ENCODE data around the gene INPP5K. TPM values are rescaled to one million over a fixed set of nuclear protein-coding genes. Genes with fewer than 3 reads are reported as not detected.
"Not testable (repeated sequence)": the region's sequence is repeated elsewhere in the genome, so short reads cannot be mapped to it uniquely, and the experiment has no call there.

Gene INPP5K
- total and polyA plus RNA-seq, 10 of the 15 experiments (the other 5 are each of a cell fraction or from before 2014, with no cell fraction given), result 0.58 to 41.2 (median 23.3) TPM

- Histone ChIP-seq H3K79me2 (ENCODE audit: control insufficient read depth, insufficient read depth, low read length) (peaks cover 36% of the 10 kb centered on the region), H3K4me2 (ENCODE audit: control insufficient read depth, insufficient read depth) (peak overlapping the region; percentile 72), H3K4me1 (ENCODE audit: control insufficient read depth, insufficient read depth, low read length) (peaks cover 20% of the 10 kb centered on the region)
- CTCF ChIA-PET; H2AFZ ChIP-seq (ENCODE audit: control insufficient read depth, low read depth, low read length); H4K20me1 ChIP-seq (ENCODE audit: control insufficient read depth, insufficient read depth); H3K4me3 ChIP-seq; H3K9me3 ChIP-seq (replicated peaks; ENCODE audit: control insufficient read depth, insufficient read depth, low read length); DNase-seq (ENCODE audit: low read depth, low spot score); H3K36me3 ChIP-seq (ENCODE audit: control insufficient read depth in 2 of 2, insufficient read depth in 2 of 2, low read length in 1 of 2); H3K9ac ChIP-seq (ENCODE audit: control insufficient read depth, insufficient read depth, low read length); FAIRE-seq; ATAC-seq; SMC1A ChIA-PET (ENCODE audit: uncharacterized antibody, unreplicated experiment); in situ Hi-C loops (cut with MboI); H3K27me3 ChIP-seq (replicated peaks in 1 of 2; ENCODE audit: control insufficient read depth in 2 of 2, insufficient read depth in 2 of 2, low read length in 1 of 2); BruUV-seq (replicated peaks); H3K27ac ChIP-seq (ENCODE audit: control insufficient read depth, insufficient read depth): not testable (repeated sequence)
- TF ChIP-seq MLLT1 (IDR thresholded peaks at IDR 0.05), result 0 out of 2 replicates have a peak, but pooled peaks have one; percentile 9
- intact Hi-C loops (cut with micrococcal nuclease; ENCODE audit: unreplicated experiment), result loop anchor here (5.0 kb wide), 1 partner anchor 154 kb away; no protein-coding TSS in a partner anchor
- 28% methylated on average over 9 of the region's 15 CpGs for WGBS (ENCODE audit: insufficient coverage, insufficient replicate concordance, low lambda C conversion rate, missing lambda C conversion rate)
- RAD21 ChIA-PET (ENCODE audit: unreplicated experiment), result interaction anchor here (0.6 kb wide), 1 partner anchor 68 kb away, joined by 3 read pairs; no protein-coding TSS in a partner anchor
- POLR2A ChIA-PET, result interaction anchor here (0.7 kb wide), 1 partner anchor 130 kb away, joined by 5 read pairs; no protein-coding TSS in a partner anchor
Measured at GRCh38 chr17:1563471-1563785, 47.0 kb upstream of the INPP5K start.

GRCh38 chr17:1562176-1562643, 45.8 kb upstream of the INPP5K start:
- ChIA-PET SMC1A (ENCODE audit: uncharacterized antibody, unreplicated experiment) (interaction anchor here (0.6 to 1.1 kb wide), 2 partner anchors 45 to 68 kb away, joined by 3 to 4 read pairs; no protein-coding TSS in a partner anchor), POLR2A (interaction anchor here (0.6 to 1.1 kb wide), 3 partner anchors 45 to 476 kb away, joined by 3 to 4 read pairs (median 3); no protein-coding TSS in a partner anchor), CTCF (interaction anchor here (1.0 to 1.4 kb wide), 2 partner anchors 12 to 46 kb away, joined by 4 to 5 read pairs; partner anchors contain the start of gene INPP5K), RAD21 (ENCODE audit: unreplicated experiment) (interaction anchor here (1.0 to 1.2 kb wide), 4 partner anchors 12 to 66 kb away, joined by 4 to 6 read pairs (median 5); partner anchors contain the start of genes INPP5K and SLC43A2)
- Histone ChIP-seq H3K9me3 (replicated peaks; ENCODE audit: control insufficient read depth, insufficient read depth, low read length) (no peaks in the 10 kb centered on the region), H4K20me1 (ENCODE audit: control insufficient read depth, insufficient read depth) (peaks cover 6% of the 10 kb centered on the region; the same call in 1 of the 2 replicates), H3K9ac (ENCODE audit: control insufficient read depth, insufficient read depth, low read length) (peak overlapping the region; percentile 79), H3K4me3 (peak overlapping the region; percentile 86), H3K27me3 (replicated peaks in 1 of 2; ENCODE audit: control insufficient read depth in 2 of 2, insufficient read depth in 2 of 2, low read length in 1 of 2) (no peaks in the 10 kb centered on the region), H3K36me3 (ENCODE audit: control insufficient read depth in 2 of 2, insufficient read depth in 2 of 2, low read length in 1 of 2) (peaks cover 0 to 6% of the 10 kb centered on the region in 2 experiments; a peak in 2 of 4 replicates), H3K79me2 (ENCODE audit: control insufficient read depth, insufficient read depth, low read length) (peaks cover 43% of the 10 kb centered on the region), H3K4me1 (ENCODE audit: control insufficient read depth, insufficient read depth, low read length) (peaks cover 20% of the 10 kb centered on the region), H2AFZ (ENCODE audit: control insufficient read depth, low read depth, low read length) (peak overlapping the region; percentile 17), H3K4me2 (ENCODE audit: control insufficient read depth, insufficient read depth) (peak overlapping the region; percentile 96), H3K27ac (ENCODE audit: control insufficient read depth, insufficient read depth) (peak overlapping the region; percentile 63)
- no peak for DNase-seq (ENCODE audit: low read depth, low spot score)
- 0% methylated on average over 2 of the region's 62 CpGs for WGBS (ENCODE audit: insufficient coverage, insufficient replicate concordance, low lambda C conversion rate, missing lambda C conversion rate)
- TF ChIP-seq BRCA1 (IDR thresholded peaks at IDR 0.05; ENCODE audit: low read depth, low read length) (no peak), BHLHE40 (IDR thresholded peaks at IDR 0.05; ENCODE audit: borderline replicate concordance in 1 of 2, low read depth in 2 of 2, low read length in 1 of 2) (peak; percentile 51 to 91; a peak in 3 of 4 replicates), BCLAF1 (IDR thresholded peaks at IDR 0.05) (0 out of 2 replicates have a peak, but pooled peaks have one; percentile 13), TCF3 (IDR thresholded peaks at IDR 0.05; ENCODE audit: borderline replicate concordance, insufficient read depth, low read depth, low read length) (0 out of 2 replicates have a peak, but pooled peaks have one; percentile 14), NFXL1 (IDR thresholded peaks at IDR 0.05; ENCODE audit: borderline replicate concordance) (no peak)
- ATAC-seq, result peak; percentile 28
- FAIRE-seq, result no peak
- in situ Hi-C loops (cut with MboI) (no loop called here), intact Hi-C loops (cut with micrococcal nuclease; ENCODE audit: unreplicated experiment) (loop anchor here (5.0 kb wide), 1 partner anchor 155 kb away; no protein-coding TSS in a partner anchor)
- no TSS peak for BruUV-seq (replicated peaks)
